KMS-11 (cell line): Measurements from ENCODE around the gene AOAH.

Source experiments
- H2AFZ ChIP-seq: fragments of 200-600 bp; sonication (generic); 2 replicates; pipeline ENCODE4 v1.6.1; 2016; ENCODE audit warnings: antibody characterized with exemption, mixed run types, low read depth
- H3K27ac ChIP-seq: fragments of 200-600 bp; sonication (generic); 2 replicates; pipeline ENCODE4 v1.6.1; 2016; ENCODE audit warnings: mild to moderate bottlenecking, mixed run types
- H3K27me3 ChIP-seq: fragments of 200-600 bp; sonication (generic); 2 replicates; pipeline ENCODE4 v1.6.1; 2017; ENCODE audit warnings: mild to moderate bottlenecking, low read depth, mixed run types, moderate library complexity; ENCODE audit not compliant: insufficient read depth
- H3K36me3 ChIP-seq: fragments of 200-600 bp; sonication (generic); 2 replicates; pipeline ENCODE4 v1.6.1; 2017; ENCODE audit warnings: mild to moderate bottlenecking, mixed run types; ENCODE audit not compliant: insufficient read depth
- H3K4me1 ChIP-seq: fragments of 200-600 bp; sonication (generic); 2 replicates; pipeline ENCODE4 v1.6.1; 2016; ENCODE audit warnings: mild to moderate bottlenecking, low read depth, mixed run types; ENCODE audit not compliant: poor library complexity, severe bottlenecking
- H3K4me2 ChIP-seq: fragments of 200-600 bp; sonication (generic); 2 replicates; pipeline ENCODE4 v1.7.0; 2016; ENCODE audit warnings: mild to moderate bottlenecking, mixed run types
- H3K4me3 ChIP-seq: fragments of 200-600 bp; sonication (generic); IDR thresholded peaks from 2 replicates; pipeline ENCODE4 v1.6.1; 2017; ENCODE audit warnings: low read depth, low read length, mixed read lengths; ENCODE audit not compliant: insufficient read depth
- H3K79me2 ChIP-seq: fragments of 200-600 bp; sonication (generic); 2 replicates; pipeline ENCODE4 v1.6.1; 2016; ENCODE audit warnings: low read depth, mixed run types; ENCODE audit not compliant: insufficient read depth
- H3K9ac ChIP-seq: fragments of 200-600 bp; sonication (generic); 2 replicates; pipeline ENCODE4 v1.6.1; 2016; ENCODE audit warnings: mild to moderate bottlenecking, mixed run types
- H4K20me1 ChIP-seq: fragments of 200-600 bp; sonication (generic); 2 replicates; pipeline ENCODE4 v1.6.1; 2016; ENCODE audit warnings: mild to moderate bottlenecking, mixed run types; ENCODE audit not compliant: insufficient read depth
- CTCF ChIP-seq: fragments of 200-600 bp; sonication (generic); conservative IDR thresholded peaks from 2 replicates; pipeline ENCODE4 v1.6.1; 2017; ENCODE audit warnings: low read depth, mild to moderate bottlenecking, antibody characterized with exemption, low read length, moderate library complexity, mixed read lengths

Gene AOAH

DNA sequence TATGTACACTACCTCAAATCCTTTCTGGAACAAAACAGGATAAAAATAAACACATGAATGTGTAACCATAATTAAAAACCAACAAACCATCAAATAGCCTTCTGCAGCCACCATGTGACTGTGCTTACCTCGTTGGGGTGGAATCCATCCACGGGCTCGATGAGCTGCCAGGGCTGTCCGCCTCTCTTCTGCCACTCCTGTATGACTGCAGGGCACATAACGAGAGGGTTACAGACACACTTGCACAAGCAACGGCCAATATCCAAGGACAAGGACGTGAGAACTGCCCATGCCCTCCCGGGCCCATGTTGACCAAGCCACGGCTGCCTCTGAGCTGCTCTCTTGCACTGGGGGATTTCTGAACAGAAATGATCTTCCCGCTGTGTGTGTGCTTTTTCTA is 202.4 kb downstream of the AOAH start:
- Histone ChIP-seq H3K9ac (no peak overlapping the region), H3K4me2 (no peak overlapping the region), H3K4me3 (no peak overlapping the region), H3K27ac (no peak overlapping the region), H3K27me3 (no peaks in the 10 kb centered on the region), H4K20me1 (no peaks in the 10 kb centered on the region), H2AFZ (no peak overlapping the region), H3K79me2 (no peaks in the 10 kb centered on the region), H3K4me1 (peaks cover 9% of the 10 kb centered on the region), H3K36me3 (no peaks in the 10 kb centered on the region)
- TF ChIP-seq CTCF = no peak

DNA sequence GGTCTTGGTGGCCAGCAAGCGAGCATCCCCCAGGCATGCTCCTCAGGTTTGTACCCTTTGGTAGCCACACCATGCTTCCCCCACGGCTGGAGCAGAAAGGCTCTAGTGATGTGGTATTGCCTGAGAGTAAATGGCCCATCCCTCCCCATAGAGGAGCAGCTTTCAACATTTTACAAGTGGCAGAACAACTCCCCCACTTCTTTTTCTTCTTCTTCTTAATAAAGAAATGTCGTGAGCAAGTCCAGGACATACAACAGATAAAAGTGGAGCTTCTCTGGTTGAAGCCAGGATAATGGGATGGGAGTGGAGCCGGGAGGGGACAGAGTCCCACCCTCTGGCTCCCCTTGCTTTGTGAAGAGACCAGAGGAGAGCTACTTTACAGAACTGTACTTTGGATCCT is 203.2 kb downstream of the AOAH start:
- Histone ChIP-seq H3K4me3 (no peak overlapping the region), H3K27me3 (no peaks in the 10 kb centered on the region), H3K4me1 (peaks cover 1% of the 10 kb centered on the region), H4K20me1 (no peaks in the 10 kb centered on the region), H3K27ac (no peak overlapping the region), H3K4me2 (no peak overlapping the region), H2AFZ (no peak overlapping the region), H3K79me2 (no peaks in the 10 kb centered on the region), H3K36me3 (no peaks in the 10 kb centered on the region), H3K9ac (no peak overlapping the region)
- no peak for TF ChIP-seq CTCF

DNA sequence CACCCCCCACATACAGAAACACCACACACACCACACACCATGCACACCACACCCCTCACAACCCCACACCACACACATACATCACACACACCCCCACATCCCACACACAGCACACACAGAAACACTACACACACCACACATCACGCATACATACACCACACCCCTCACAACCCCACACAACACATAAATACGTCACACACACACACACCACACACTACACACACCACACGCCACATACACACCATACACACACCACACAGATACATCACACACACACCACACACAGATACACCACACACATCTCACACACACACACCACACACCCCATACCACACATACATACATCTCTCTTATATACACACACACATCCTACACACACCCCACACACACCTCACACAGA is 208.4 kb downstream of the AOAH start:
- no peak overlapping the region for H3K27ac ChIP-seq
- no peak overlapping the region for H2AFZ ChIP-seq
- H3K4me1 ChIP-seq = no peaks in the 10 kb centered on the region
- no peaks in the 10 kb centered on the region for H4K20me1 ChIP-seq
- no peak overlapping the region for H3K4me2 ChIP-seq
- no peak overlapping the region for H3K4me3 ChIP-seq
- H3K79me2 ChIP-seq = no peaks in the 10 kb centered on the region
- no peaks in the 10 kb centered on the region for H3K27me3 ChIP-seq
- no peak for TF ChIP-seq CTCF
- no peaks in the 10 kb centered on the region for H3K36me3 ChIP-seq
- no peak overlapping the region for H3K9ac ChIP-seq

GRCh38 chr7:36514289-36515243 is 209.7 kb downstream of the AOAH start:
- H3K9ac ChIP-seq = no peak overlapping the region
- no peak overlapping the region for H3K4me3 ChIP-seq
- H4K20me1 ChIP-seq = no peaks in the 10 kb centered on the region
- no peaks in the 10 kb centered on the region for H3K27me3 ChIP-seq
- no peak overlapping the region for H3K4me2 ChIP-seq
- no peak for TF ChIP-seq CTCF
- H3K27ac ChIP-seq = no peak overlapping the region
- no peak overlapping the region for H2AFZ ChIP-seq
- no peaks in the 10 kb centered on the region for H3K36me3 ChIP-seq
- H3K79me2 ChIP-seq = no peaks in the 10 kb centered on the region
- H3K4me1 ChIP-seq = no peaks in the 10 kb centered on the region
